IPS-18a (cell line): ENCODE measurements around the gene PTBP2.

Experiments used
- H3K27ac ChIP-seq: one replicate; pipeline ENCODE4 v1.5.1; 2013; ENCODE audit warnings: low read length
- H3K27me3 ChIP-seq: one replicate; pipeline ENCODE4 v1.6.1; 2013; ENCODE audit warnings: mild to moderate bottlenecking, low read length; ENCODE audit not compliant: control insufficient read depth, insufficient read depth
- H3K36me3 ChIP-seq: one replicate; pipeline ENCODE4 v1.6.1; 2013; ENCODE audit warnings: low read depth, low read length; ENCODE audit not compliant: control insufficient read depth
- H3K4me1 ChIP-seq: one replicate; pipeline ENCODE4 v1.6.1; 2013; ENCODE audit warnings: low read depth, low read length; ENCODE audit not compliant: control insufficient read depth
- H3K4me3 ChIP-seq: one replicate; pipeline ENCODE4 v1.5.1; 2013; ENCODE audit warnings: low read length
- H3K9ac ChIP-seq: one replicate; pipeline ENCODE4 v1.6.1; 2013; ENCODE audit warnings: mild to moderate bottlenecking, low read length, moderate library complexity
- H3K9me3 ChIP-seq: one replicate; pipeline ENCODE4 v1.6.1; 2013; ENCODE audit warnings: low read depth, low read length; ENCODE audit not compliant: control insufficient read depth

PTBP2 gene

GRCh38 chr1:96721416-96722160 is at the start of gene PTBP2:
Gene PTBP2 (plus strand): TSS chr1:96721784. CDS start chr1:96721865, 81 bp downstream.
- Histone ChIP-seq H3K4me3 (peak within 1 kb of the TSS; percentile 99), H3K9ac (peak within 1 kb of the TSS; percentile 100), H3K27me3 (no peaks in the 10 kb centered on the region), H3K36me3 (peaks cover 32% of the 10 kb centered on the region), H3K4me1 (peaks cover 19% of the 10 kb centered on the region), H3K27ac (peak within 1 kb of the TSS; percentile 95), H3K9me3 (no peaks in the 10 kb centered on the region)

GRCh38 chr1:96674915-96675314 is 46.7 kb upstream of the PTBP2 start:
- Histone ChIP-seq H3K27me3 (no peaks in the 10 kb centered on the region), H3K36me3 (no peaks in the 10 kb centered on the region), H3K4me3 (no peak overlapping the region), H3K9ac (no peak overlapping the region), H3K27ac (no peak overlapping the region), H3K4me1 (no peaks in the 10 kb centered on the region), H3K9me3 (peaks cover 13% of the 10 kb centered on the region)

- no peaks in the 10 kb centered on the region for H3K4me1 ChIP-seq
- no peaks in the 10 kb centered on the region for H3K9me3 ChIP-seq
- H3K36me3 ChIP-seq: no peaks in the 10 kb centered on the region
- H3K27me3 ChIP-seq: no peaks in the 10 kb centered on the region
- no peak overlapping the region for H3K4me3 ChIP-seq
- no peak overlapping the region for H3K9ac ChIP-seq
- no peak overlapping the region for H3K27ac ChIP-seq
These were observed 39.5 kb upstream of the PTBP2 start for GRCh38 chr1:96682056-96682455.

GRCh38 chr1:96683931-96684330 is 37.7 kb upstream of the PTBP2 start:
- H3K4me3 ChIP-seq: no peak overlapping the region
- no peaks in the 10 kb centered on the region for H3K4me1 ChIP-seq
- H3K27ac ChIP-seq: no peak overlapping the region
- H3K9ac ChIP-seq: no peak overlapping the region
- H3K36me3 ChIP-seq: no peaks in the 10 kb centered on the region
- no peaks in the 10 kb centered on the region for H3K27me3 ChIP-seq
- no peaks in the 10 kb centered on the region for H3K9me3 ChIP-seq

- no peak overlapping the region for H3K27ac ChIP-seq
- H3K4me1 ChIP-seq: no peaks in the 10 kb centered on the region
- H3K36me3 ChIP-seq: no peaks in the 10 kb centered on the region
- H3K27me3 ChIP-seq: no peaks in the 10 kb centered on the region
- no peaks in the 10 kb centered on the region for H3K9me3 ChIP-seq
- no peak overlapping the region for H3K9ac ChIP-seq
- H3K4me3 ChIP-seq: no peak overlapping the region
These were observed 36.8 kb upstream of the PTBP2 start for GRCh38 chr1:96684744-96685143.

GRCh38 chr1:96688767-96689166 is 32.8 kb upstream of the PTBP2 start:
- H3K4me3 ChIP-seq: no peak overlapping the region
- no peaks in the 10 kb centered on the region for H3K4me1 ChIP-seq
- no peak overlapping the region for H3K9ac ChIP-seq
- no peak overlapping the region for H3K27ac ChIP-seq
- no peaks in the 10 kb centered on the region for H3K27me3 ChIP-seq
- H3K9me3 ChIP-seq: no peaks in the 10 kb centered on the region
- H3K36me3 ChIP-seq: no peaks in the 10 kb centered on the region

GRCh38 chr1:96695954-96696353 is 25.6 kb upstream of the PTBP2 start:
- no peak overlapping the region for H3K4me3 ChIP-seq
- no peaks in the 10 kb centered on the region for H3K36me3 ChIP-seq
- H3K9ac ChIP-seq: no peak overlapping the region
- H3K9me3 ChIP-seq: no peaks in the 10 kb centered on the region
- H3K4me1 ChIP-seq: no peaks in the 10 kb centered on the region
- no peaks in the 10 kb centered on the region for H3K27me3 ChIP-seq
- no peak overlapping the region for H3K27ac ChIP-seq

GRCh38 chr1:96698342-96698983 is 23.1 kb upstream of the PTBP2 start:
- Histone ChIP-seq H3K27ac (no peak overlapping the region), H3K27me3 (no peaks in the 10 kb centered on the region), H3K4me1 (no peaks in the 10 kb centered on the region), H3K36me3 (no peaks in the 10 kb centered on the region), H3K9me3 (no peaks in the 10 kb centered on the region), H3K9ac (no peak overlapping the region), H3K4me3 (no peak overlapping the region)

- Histone ChIP-seq H3K4me3 (no peak overlapping the region), H3K9me3 (no peaks in the 10 kb centered on the region), H3K9ac (no peak overlapping the region), H3K36me3 (no peaks in the 10 kb centered on the region), H3K27me3 (no peaks in the 10 kb centered on the region), H3K27ac (no peak overlapping the region), H3K4me1 (no peaks in the 10 kb centered on the region)
These were observed 18.4 kb upstream of the PTBP2 start for GRCh38 chr1:96703186-96703585.

GRCh38 chr1:96707023-96707422 is 14.6 kb upstream of the PTBP2 start:
- Histone ChIP-seq H3K4me1 (no peaks in the 10 kb centered on the region), H3K36me3 (no peaks in the 10 kb centered on the region), H3K4me3 (no peak overlapping the region), H3K27ac (no peak overlapping the region), H3K27me3 (no peaks in the 10 kb centered on the region), H3K9me3 (no peaks in the 10 kb centered on the region), H3K9ac (no peak overlapping the region)

GRCh38 chr1:96708482-96708881 is 13.1 kb upstream of the PTBP2 start:
- H3K27me3 ChIP-seq: no peaks in the 10 kb centered on the region
- H3K36me3 ChIP-seq: no peaks in the 10 kb centered on the region
- no peak overlapping the region for H3K9ac ChIP-seq
- no peaks in the 10 kb centered on the region for H3K4me1 ChIP-seq
- H3K4me3 ChIP-seq: no peak overlapping the region
- H3K9me3 ChIP-seq: no peaks in the 10 kb centered on the region
- H3K27ac ChIP-seq: no peak overlapping the region
